DND-41 (cell line): ENCODE data around the gene GALNTL6.

Experiments used
- ATAC-seq: fragments of 200-7000 bp; cut with Tn5 transposase; 3 replicates; pipeline ENCODE4 v1.9.1; 2021; ENCODE audit warnings: low read depth; ENCODE audit not compliant: insufficient read depth
- DNase-seq: peaks from one replicate; pipeline ENCODE4 v3.0.0-alpha.2; 2020
- H2AFZ ChIP-seq: 2 replicates; pipeline ENCODE4 v1.6.0; 2012; ENCODE audit warnings: low read depth, low read length
- H3K27ac ChIP-seq: 2 replicates; pipeline ENCODE4 v1.5.1; 2012; ENCODE audit warnings: low read length, inconsistent platforms
- H3K27me3 ChIP-seq: fragments of 200-600 bp; sonication (generic); 2 replicates; pipeline ENCODE4 v1.6.0; 2012; ENCODE audit warnings: low read length, mild to moderate bottlenecking, inconsistent platforms; ENCODE audit not compliant: insufficient read depth, poor library complexity
- H3K36me3 ChIP-seq: 2 replicates; pipeline ENCODE4 v1.5.1; 2012; ENCODE audit warnings: low read length, inconsistent platforms; ENCODE audit not compliant: insufficient read depth
- H3K4me1 ChIP-seq: 2 replicates; pipeline ENCODE4 v1.5.1; 2012; ENCODE audit warnings: mild to moderate bottlenecking, low read length; ENCODE audit not compliant: insufficient read depth
- H3K4me2 ChIP-seq: 2 replicates; pipeline ENCODE4 v1.6.0; 2012; ENCODE audit warnings: mild to moderate bottlenecking, moderate library complexity, low read length, inconsistent platforms; ENCODE audit not compliant: insufficient read depth
- H3K4me3 ChIP-seq, 2 experiments: fragments of 200-600 bp in 1 of 2; shearing (Covaris generic) in 1 of 2; 2 replicates each; pipeline ENCODE4 v1.5.1; 2012 to 2016; ENCODE audit warnings: inconsistent platforms in 2 of 2, low read length in 2 of 2, mild to moderate bottlenecking in 2 of 2, low read depth in 1 of 2, moderate library complexity in 1 of 2
- H3K79me2 ChIP-seq: 2 replicates; pipeline ENCODE4 v1.6.0; 2012; ENCODE audit warnings: low read length, inconsistent platforms; ENCODE audit not compliant: insufficient read depth
- H3K9ac ChIP-seq: 2 replicates; pipeline ENCODE4 v1.6.0; 2012; ENCODE audit warnings: low read depth, mild to moderate bottlenecking, inconsistent platforms, low read length, moderate library complexity
- H3K9me3 ChIP-seq: 2 replicates; pipeline ENCODE4 v1.5.1; 2012; ENCODE audit warnings: low read length, moderate library complexity, mild to moderate bottlenecking, inconsistent platforms; ENCODE audit not compliant: insufficient read depth, severe bottlenecking
- H4K20me1 ChIP-seq: 2 replicates; pipeline ENCODE4 v1.6.0; 2012; ENCODE audit warnings: low read length; ENCODE audit not compliant: insufficient read depth
- CTCF ChIP-seq: IDR thresholded peaks from 2 replicates; pipeline ENCODE4 v1.5.1; 2012; ENCODE audit warnings: borderline replicate concordance, low read length, moderate library complexity, mild to moderate bottlenecking; ENCODE audit not compliant: poor library complexity, severe bottlenecking; ENCODE audit errors: extremely low read depth
- EZH2 ChIP-seq: IDR thresholded peaks from 3 replicates; pipeline ENCODE4 v1.6.1; 2012; ENCODE audit warnings: borderline replicate concordance, low read depth, mild to moderate bottlenecking, moderate library complexity, low read length, inconsistent platforms; ENCODE audit not compliant: severe bottlenecking

Gene GALNTL6

GRCh38 chr4:172061204-172061603 is 248.0 kb downstream of the GALNTL6 start:
- H3K4me1 ChIP-seq: no peaks in the 10 kb centered on the region
- no peaks in the 10 kb centered on the region for H3K36me3 ChIP-seq
- H2AFZ ChIP-seq: no peak overlapping the region
- no peaks in the 10 kb centered on the region for H4K20me1 ChIP-seq
- no peak overlapping the region for H3K4me2 ChIP-seq
- H3K4me3 ChIP-seq: no peak overlapping the region
- no peaks in the 10 kb centered on the region for H3K79me2 ChIP-seq
- no peak overlapping the region for H3K9ac ChIP-seq
- H3K9me3 ChIP-seq: no peaks in the 10 kb centered on the region
- no peak for ATAC-seq
- TF ChIP-seq EZH2: no peak
- no peak for TF ChIP-seq CTCF
- no peak overlapping the region for H3K27ac ChIP-seq
- no peak for DNase-seq
- no peaks in the 10 kb centered on the region for H3K27me3 ChIP-seq

- DNase-seq (no peak), ATAC-seq (no peak)
- Histone ChIP-seq H3K4me2 (no peak overlapping the region), H3K27me3 (no peaks in the 10 kb centered on the region), H3K36me3 (no peaks in the 10 kb centered on the region), H3K4me3 (no peak overlapping the region), H3K79me2 (no peaks in the 10 kb centered on the region), H3K9me3 (no peaks in the 10 kb centered on the region), H3K27ac (no peak overlapping the region), H2AFZ (no peak overlapping the region), H3K4me1 (no peaks in the 10 kb centered on the region), H3K9ac (no peak overlapping the region), H4K20me1 (no peaks in the 10 kb centered on the region)
- no peak for TF ChIP-seq CTCF
- no peak for TF ChIP-seq EZH2
Observed at GRCh38 chr4:172068506-172068905, 255.3 kb downstream of the GALNTL6 start.

GRCh38 chr4:172073590-172073989 is 260.4 kb downstream of the GALNTL6 start:
- H4K20me1 ChIP-seq: no peaks in the 10 kb centered on the region
- H3K4me3 ChIP-seq: no peak overlapping the region
- no peak overlapping the region for H3K4me2 ChIP-seq
- no peaks in the 10 kb centered on the region for H3K4me1 ChIP-seq
- no peaks in the 10 kb centered on the region for H3K36me3 ChIP-seq
- no peak overlapping the region for H3K9ac ChIP-seq
- no peaks in the 10 kb centered on the region for H3K9me3 ChIP-seq
- H3K79me2 ChIP-seq: no peaks in the 10 kb centered on the region
- ATAC-seq: no peak
- no peaks in the 10 kb centered on the region for H3K27me3 ChIP-seq
- TF ChIP-seq EZH2 (no peak), CTCF (no peak)
- no peak overlapping the region for H2AFZ ChIP-seq
- H3K27ac ChIP-seq: no peak overlapping the region
- DNase-seq: no peak

GRCh38 chr4:172083272-172083671 is 270.1 kb downstream of the GALNTL6 start:
- Histone ChIP-seq H3K36me3 (no peaks in the 10 kb centered on the region), H2AFZ (no peak overlapping the region), H3K4me1 (no peaks in the 10 kb centered on the region), H3K27ac (no peak overlapping the region), H3K79me2 (no peaks in the 10 kb centered on the region), H3K4me2 (no peak overlapping the region), H3K9ac (no peak overlapping the region), H3K4me3 (no peak overlapping the region), H4K20me1 (no peaks in the 10 kb centered on the region), H3K9me3 (no peaks in the 10 kb centered on the region), H3K27me3 (no peaks in the 10 kb centered on the region)
- TF ChIP-seq EZH2 (no peak), CTCF (no peak)
- no peak for DNase-seq
- no peak for ATAC-seq
